ENCODE results near the gene GXYLT2. TPM values are rescaled to one million over a fixed set of nuclear protein-coding genes. Genes with fewer than 3 reads are reported as not detected.

GXYLT2 gene
- total RNA-seq, 2 donors from 2014 or later = 32.4 to 35.1 TPM

GRCh38 chr3:73009008-73009407 lies 121.2 kb downstream of the GXYLT2 start:
- Histone ChIP-seq H3K27me3 (replicated peaks; ENCODE audit: insufficient read depth) (no peaks in the 10 kb centered on the region), H3K36me3 (peaks cover 5% of the 10 kb centered on the region), H3K4me1 (ENCODE audit: control insufficient read depth in 1 of 2, low read depth in 2 of 2) (peaks cover 26 to 53% of the 10 kb centered on the region in 2 donors), H3K4me3 (no peak overlapping the region), H3K9me3 (no peaks in the 10 kb centered on the region), H3K27ac (no peak overlapping the region)
- DNase-seq (ENCODE audit: low spot score) (no peak), ATAC-seq (ENCODE audit: insufficient number of reproducible peaks, low FRiP score, low read depth) (no peak)
- TF ChIP-seq CTCF (IDR thresholded peaks at IDR 0.05) = no peak

- H3K4me1 ChIP-seq (ENCODE audit: control insufficient read depth in 1 of 2, low read depth in 2 of 2) = peaks cover 22 to 45% of the 10 kb centered on the region in 2 donors
- DNase-seq (ENCODE audit: low spot score) (no peak), ATAC-seq (ENCODE audit: insufficient number of reproducible peaks, low FRiP score, low read depth) (no peak)
- no peak overlapping the region for H3K27ac ChIP-seq
- peaks cover 5% of the 10 kb centered on the region for H3K36me3 ChIP-seq
- no peak for TF ChIP-seq CTCF (IDR thresholded peaks at IDR 0.05)
- H3K9me3 ChIP-seq = no peaks in the 10 kb centered on the region
- H3K4me3 ChIP-seq = no peak overlapping the region
- H3K27me3 ChIP-seq (replicated peaks; ENCODE audit: insufficient read depth) = no peaks in the 10 kb centered on the region
These were observed 121.9 kb downstream of the GXYLT2 start for GRCh38 chr3:73009750-73010149.

- no peak for TF ChIP-seq CTCF (IDR thresholded peaks at IDR 0.05)
- Histone ChIP-seq H3K4me3 (no peak overlapping the region), H3K27ac (no peak overlapping the region), H3K9me3 (no peaks in the 10 kb centered on the region), H3K36me3 (peaks cover 5% of the 10 kb centered on the region), H3K4me1 (ENCODE audit: control insufficient read depth in 1 of 2, low read depth in 2 of 2) (peaks cover 22 to 45% of the 10 kb centered on the region in 2 donors), H3K27me3 (replicated peaks; ENCODE audit: insufficient read depth) (no peaks in the 10 kb centered on the region)
- ATAC-seq (ENCODE audit: insufficient number of reproducible peaks, low FRiP score, low read depth) = no peak
- no peak for DNase-seq (ENCODE audit: low spot score)
These were observed 122.3 kb downstream of the GXYLT2 start for GRCh38 chr3:73010158-73010557.

GRCh38 chr3:73018298-73018697 lies 130.5 kb downstream of the GXYLT2 start:
- no peaks in the 10 kb centered on the region for H3K27me3 ChIP-seq (replicated peaks; ENCODE audit: insufficient read depth)
- H3K4me3 ChIP-seq = no peak overlapping the region
- no peak overlapping the region for H3K27ac ChIP-seq
- no peaks in the 10 kb centered on the region for H3K9me3 ChIP-seq
- ATAC-seq (ENCODE audit: insufficient number of reproducible peaks, low FRiP score, low read depth) (no peak), DNase-seq (ENCODE audit: low spot score) (no peak)
- no peak for TF ChIP-seq CTCF (IDR thresholded peaks at IDR 0.05)
- H3K36me3 ChIP-seq = peaks cover 5% of the 10 kb centered on the region
- H3K4me1 ChIP-seq (ENCODE audit: control insufficient read depth in 1 of 2, low read depth in 2 of 2) = peaks cover 16 to 23% of the 10 kb centered on the region in 2 donors

GRCh38 chr3:73018790-73019441 lies 131.1 kb downstream of the GXYLT2 start:
- no peak for ATAC-seq (ENCODE audit: insufficient number of reproducible peaks, low FRiP score, low read depth)
- Histone ChIP-seq H3K4me1 (ENCODE audit: control insufficient read depth in 1 of 2, low read depth in 2 of 2) (peaks cover 12 to 24% of the 10 kb centered on the region in 2 donors), H3K27ac (no peak overlapping the region)

More at GRCh38 chr3:73018790-73019441, 131.1 kb downstream of the GXYLT2 start:
- no peak for DNase-seq (ENCODE audit: low spot score)
- Histone ChIP-seq H3K4me3 (no peak overlapping the region), H3K27me3 (replicated peaks; ENCODE audit: insufficient read depth) (no peaks in the 10 kb centered on the region), H3K9me3 (no peaks in the 10 kb centered on the region), H3K36me3 (peaks cover under 1% of the 10 kb centered on the region)
- no peak for TF ChIP-seq CTCF (IDR thresholded peaks at IDR 0.05)
